Stimulated activated CD8-positive, alpha-beta memory T cell treated with anti-CD3 and anti-CD28 coated beads, Interleukin-15, amount 100 ng/mL, for 48 hours (primary cell): ENCODE data around the gene ATP10A.

ENCODE experiments used
- DNase-seq, 2 donors: peaks; one replicate each; pipeline ENCODE4 v3.0.0-alpha.2; 2020; ENCODE audit warnings: low read depth in 2 of 2

The ATP10A gene

DNA sequence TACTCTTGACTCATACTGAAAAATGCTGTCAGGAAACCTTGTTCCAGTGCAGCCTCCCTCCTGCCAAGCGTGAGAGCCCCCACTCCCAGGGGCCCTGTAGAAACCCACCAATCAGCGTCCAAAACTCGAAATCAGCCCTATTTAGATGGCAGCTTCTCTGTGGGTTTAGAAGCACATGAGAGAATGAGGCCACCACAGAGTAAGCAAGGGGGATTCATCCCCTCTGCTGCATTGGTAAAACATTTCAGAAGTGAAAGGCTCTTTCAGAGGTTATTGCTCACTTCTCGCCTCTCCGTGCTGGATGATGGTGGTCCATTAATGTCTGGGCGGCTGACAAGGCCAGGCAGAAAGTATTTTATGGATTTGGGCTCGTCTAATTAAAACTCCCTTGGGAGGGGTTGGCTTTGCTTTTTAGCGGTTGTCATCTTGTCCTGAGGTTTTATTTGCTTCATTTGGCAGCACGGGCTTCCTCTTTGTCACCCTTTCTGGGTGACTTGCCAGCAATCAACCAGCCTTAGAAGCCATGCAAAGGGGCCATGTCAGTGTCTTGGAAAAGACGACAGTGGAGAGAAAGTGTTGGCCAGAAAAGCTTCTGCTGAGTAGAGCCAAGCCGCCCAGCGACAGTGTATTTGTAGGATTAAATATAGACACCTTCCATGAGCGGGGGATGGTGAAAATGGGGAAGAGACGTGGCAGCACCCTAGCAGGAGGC is 145.5 kb downstream of the ATP10A start:
- no peak for DNase-seq

DNA sequence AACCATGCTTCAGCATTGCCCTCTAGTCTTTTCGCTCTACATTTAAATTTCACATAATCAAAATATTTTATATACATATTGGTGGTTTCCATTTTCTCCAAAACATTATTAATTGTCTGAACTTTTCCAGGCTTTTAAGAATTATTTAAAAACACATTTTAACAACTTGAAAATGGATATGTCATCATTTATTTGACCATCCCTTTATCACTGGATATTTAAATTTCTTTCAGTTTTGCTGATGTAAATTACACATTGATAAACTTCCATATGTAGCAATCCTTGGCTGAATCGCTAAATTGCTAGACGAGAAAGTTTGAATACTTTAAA is 146.0 kb downstream of the ATP10A start:
- DNase-seq: no peak

DNA sequence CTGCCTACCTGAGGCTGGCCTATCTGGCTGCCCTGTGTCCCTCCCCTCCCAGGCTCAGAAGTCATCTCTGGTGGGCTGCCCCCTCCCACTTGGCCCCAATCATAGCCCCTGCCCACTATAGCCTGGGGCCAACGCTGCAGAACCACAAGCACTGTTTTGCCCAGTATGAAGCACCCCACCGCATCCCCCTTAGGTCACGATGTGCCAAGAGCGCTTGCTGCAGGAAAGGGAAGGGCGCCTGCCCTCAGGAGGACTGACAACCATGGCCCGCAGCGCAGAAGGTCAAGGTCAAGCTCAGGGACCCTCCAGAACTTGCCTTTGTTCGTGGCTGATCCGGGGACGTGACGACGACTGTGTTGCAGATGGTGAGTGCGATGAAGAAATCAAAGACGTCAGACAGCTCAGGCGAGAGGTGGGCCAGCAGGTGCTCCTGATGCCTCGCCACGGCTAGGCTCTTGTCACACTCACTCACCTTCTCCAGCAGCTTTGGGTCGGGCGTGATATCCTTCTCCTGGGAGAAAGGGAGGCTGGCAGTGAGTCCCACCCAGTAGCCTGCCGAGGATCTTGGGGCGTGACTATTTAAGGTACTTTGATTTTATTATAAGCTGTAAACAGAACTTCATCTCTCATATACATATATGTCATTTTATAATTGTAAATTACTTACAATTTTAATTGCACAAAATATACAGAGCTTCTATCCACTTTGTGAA is 146.6 kb downstream of the ATP10A start:
- DNase-seq: no peak

- DNase-seq: no peak
Observed at GRCh38 chr15:25715536-25716413, 147.4 kb downstream of the ATP10A start.

- DNase-seq: no peak
Observed at GRCh38 chr15:25714538-25714840, 148.6 kb downstream of the ATP10A start.

DNA sequence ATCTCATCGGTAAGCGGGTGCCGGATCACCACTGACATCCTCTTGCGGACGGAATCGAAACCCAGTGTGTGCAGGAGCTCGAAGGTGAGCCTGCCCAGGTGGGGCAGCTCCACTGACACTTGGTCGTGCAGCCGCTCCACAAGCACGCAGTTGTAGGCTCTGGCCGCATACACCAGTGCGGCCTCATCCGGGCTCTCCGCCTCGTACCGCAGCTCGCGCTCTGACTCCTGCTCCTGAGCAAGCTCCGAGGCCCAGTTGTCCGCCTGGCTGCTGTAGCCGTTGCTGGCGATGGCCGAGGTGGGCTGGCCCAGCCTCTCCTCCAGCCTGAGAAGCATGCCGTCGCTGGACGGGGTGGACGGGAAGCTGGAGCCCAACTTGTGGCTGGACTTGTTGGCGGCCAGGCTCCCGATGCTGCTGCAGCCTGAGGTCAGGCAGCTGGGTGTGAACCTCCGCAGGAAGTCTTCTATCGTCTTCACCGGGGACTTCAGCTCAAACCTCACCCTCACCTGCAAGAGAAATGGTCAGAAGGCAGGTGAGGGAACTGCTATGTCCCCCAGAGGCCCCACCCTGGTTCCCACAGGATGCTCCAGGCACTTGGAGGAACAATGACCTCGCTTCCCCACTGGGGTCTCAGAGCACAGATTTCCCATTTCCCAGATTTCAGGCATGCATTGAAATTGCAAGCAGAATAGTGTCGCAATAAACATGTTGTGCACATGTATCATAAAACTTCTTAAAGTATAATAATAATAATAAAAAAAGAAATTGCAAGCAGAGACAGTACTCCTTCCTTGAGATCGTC is 149.2 kb downstream of the ATP10A start:
- no peak for DNase-seq

GRCh38 chr15:25712961-25713355 is 150.2 kb downstream of the ATP10A start:
- no peak for DNase-seq

GRCh38 chr15:25712192-25712960 is 150.8 kb downstream of the ATP10A start:
- DNase-seq: no peak

GRCh38 chr15:25711691-25712090 is 151.4 kb downstream of the ATP10A start:
- DNase-seq: no peak

DNA sequence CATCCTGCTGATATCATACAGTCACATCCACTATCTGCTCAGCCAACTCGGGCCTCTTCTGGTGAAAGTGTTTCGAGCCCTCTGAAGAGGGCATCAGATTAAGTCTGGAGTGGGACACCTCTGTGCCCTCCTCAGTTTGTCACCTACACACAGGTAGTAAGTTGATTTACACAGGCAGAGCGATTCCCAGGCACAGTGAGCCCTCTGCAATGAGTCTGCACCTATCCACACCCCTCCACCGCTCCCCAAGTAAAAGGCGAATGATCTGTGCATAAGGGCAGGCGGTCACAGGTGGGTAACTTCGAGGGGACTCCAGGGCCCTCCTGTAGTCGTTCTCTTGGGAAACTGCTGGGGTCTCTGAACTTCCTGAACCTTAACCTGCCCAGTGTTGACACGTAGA is 152.0 kb downstream of the ATP10A start:
- no peak for DNase-seq

GRCh38 chr15:25710184-25710583 is 152.9 kb downstream of the ATP10A start:
- DNase-seq: peak in 1 of 2 donors; percentile 12

DNA sequence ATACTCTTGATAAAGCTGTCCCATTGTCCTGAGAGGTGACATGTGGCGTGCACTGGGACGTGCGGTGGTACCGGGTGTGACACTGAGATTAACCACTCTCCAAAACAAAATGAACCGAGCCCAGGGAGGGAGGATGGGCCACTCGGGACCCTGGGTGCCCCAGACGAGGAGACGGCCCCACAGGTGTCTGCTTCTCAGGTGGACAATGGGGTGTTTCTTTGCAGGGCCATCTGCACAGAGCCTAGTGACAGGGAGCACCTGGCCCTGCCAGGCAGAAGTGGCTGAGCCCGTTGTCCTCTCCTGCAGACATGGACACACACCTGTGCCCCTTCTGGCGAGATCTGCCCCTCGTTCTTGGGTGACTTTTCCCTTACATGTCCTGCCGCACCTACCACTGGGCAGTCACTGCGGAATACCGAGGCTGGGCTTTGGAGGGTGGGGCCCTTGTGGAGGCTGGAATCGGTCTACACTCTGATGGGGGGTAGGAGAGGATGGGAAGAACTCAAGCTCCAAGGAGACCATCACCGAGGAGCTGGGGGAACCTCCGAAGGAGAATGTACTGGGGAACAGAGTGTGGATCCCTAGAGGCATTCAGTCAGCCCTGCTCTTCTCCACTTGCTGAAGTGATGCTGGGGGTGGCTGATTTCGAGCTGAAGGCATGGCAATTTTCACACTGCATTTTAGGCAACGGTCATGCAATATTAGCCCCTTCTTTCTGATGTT is 153.5 kb downstream of the ATP10A start:
- no peak for DNase-seq

GRCh38 chr15:25708391-25708790 is 154.7 kb downstream of the ATP10A start:
- no peak for DNase-seq

DNA sequence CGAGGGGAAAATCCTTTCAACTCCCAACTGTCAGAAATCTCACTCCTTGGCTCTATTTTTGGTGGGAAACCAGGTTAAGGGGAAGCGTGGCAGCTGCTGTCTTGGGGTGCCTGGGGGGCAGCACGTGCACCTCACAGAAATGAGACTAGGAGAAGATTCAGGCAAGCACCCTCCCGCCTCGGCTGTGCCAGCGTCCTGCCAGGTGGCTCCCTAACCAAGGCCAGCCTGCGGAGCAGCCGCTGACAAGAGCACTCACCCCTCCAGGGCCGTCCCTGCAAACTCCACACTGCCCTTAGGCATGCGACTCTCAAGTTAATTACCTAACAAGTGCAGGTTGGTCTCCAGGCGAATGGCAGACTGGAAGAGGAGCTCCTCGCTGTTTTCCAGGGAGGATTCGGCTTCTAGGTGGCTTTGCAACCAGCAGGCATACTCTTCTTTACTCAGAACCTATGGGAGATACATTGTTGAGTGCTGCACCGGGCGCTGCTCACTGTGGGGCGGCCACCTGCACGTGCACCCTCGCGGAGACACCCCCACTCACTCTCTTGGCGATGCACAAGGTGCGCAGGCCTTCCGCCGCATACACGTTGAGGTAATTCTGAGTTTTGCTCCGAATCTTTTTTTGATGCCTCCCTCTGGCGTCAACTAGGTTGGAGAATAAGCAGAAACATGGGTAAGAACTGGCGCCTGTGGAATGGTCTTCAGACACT is 155.3 kb downstream of the ATP10A start:
- DNase-seq: no peak

DNA sequence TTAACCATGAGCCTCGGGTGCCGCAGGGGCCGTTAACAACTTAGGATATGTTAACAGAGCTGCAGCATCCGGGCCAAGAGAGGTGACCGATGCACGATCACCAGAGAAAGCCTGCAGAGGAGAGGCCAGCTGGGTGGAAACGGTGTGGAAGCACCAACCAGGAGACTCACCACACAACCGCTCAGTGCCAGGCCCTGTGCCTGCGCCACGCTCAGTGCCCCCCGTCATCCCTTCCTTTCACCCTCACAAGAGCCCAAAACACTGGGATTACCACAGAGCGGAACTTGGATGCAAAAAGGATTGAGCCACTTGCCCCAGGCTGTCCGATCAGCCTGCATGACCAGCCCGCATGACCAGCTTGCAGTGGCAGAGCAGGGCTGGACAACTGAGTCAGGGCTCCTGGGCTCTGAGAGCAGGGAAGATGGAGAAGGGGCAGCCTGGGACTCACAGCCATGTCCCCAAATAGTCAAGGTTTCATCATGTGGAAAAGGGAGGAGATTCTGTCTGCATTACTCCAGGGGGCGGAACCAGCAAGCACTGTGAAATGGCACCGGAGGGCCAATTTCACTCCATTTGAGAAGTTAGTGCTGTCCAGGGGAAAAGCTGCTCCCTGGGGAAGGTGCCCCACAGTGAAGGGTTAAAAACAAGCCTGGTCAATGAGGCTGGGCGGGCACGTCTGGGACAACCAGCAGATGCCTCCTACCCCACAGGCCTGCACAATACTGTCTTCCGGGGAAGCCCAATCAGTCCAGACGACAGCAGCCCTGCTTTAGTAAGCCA is 156.8 kb downstream of the ATP10A start:
- no peak for DNase-seq

GRCh38 chr15:25705433-25706115 is 157.6 kb downstream of the ATP10A start:
- DNase-seq: no peak

GRCh38 chr15:25703726-25704125 is 159.4 kb downstream of the ATP10A start:
- no peak for DNase-seq

DNA sequence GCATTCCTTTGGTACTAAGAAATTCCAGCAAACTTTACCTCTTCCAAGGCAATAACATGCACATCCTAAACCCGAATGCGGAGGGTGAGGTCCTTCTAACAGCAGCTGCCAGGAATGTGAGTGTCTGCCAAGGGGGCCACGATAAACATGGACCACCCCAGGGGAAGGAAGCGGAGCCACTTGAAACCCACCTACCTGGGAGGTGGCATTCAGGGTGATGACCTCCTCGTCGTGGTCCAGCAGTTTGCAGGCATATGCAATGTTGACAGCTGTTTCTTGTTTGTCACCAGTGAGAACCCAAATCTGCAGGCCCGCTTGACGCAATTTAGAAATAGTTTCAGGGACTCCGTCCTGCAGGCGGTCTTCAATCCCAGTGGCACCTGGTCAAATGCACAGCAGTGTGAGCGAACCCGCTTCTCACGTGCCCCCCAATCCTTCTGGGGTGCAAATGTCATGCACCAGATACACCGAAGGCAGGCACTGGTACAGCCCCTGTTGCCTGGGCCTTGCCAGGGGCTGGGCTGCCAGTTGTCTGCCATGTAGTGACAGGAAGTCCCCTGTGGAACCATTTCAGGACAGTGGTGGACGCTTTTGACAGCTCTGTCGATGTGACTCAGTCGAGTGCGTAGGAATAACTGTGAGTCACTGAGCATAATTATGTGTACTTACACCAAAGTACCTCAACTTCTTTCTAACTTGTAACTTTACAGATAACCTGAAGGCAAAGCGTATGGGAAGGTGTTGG is 161.2 kb downstream of the ATP10A start:
- DNase-seq: no peak
